ENCODE data around the gene C2orf92.

GRCh38 chr2:97711394-97711711 is 41.8 kb downstream of the C2orf92 start:
- no peak for TF ChIP-seq CTCF (conservative IDR thresholded peaks at IDR 0.05; ENCODE audit: low read depth, low read length)
- TF ChIP-seq EZH2phosphoT487 (IDR thresholded peaks at IDR 0.05; ENCODE audit: borderline replicate concordance, low read length): no peak
- TF ChIP-seq EZH2 (IDR thresholded peaks at IDR 0.05; ENCODE audit: low read length, unreplicated experiment): no peak
